Brain pericyte (primary cell): ENCODE data around the gene UPK2.
A peak's percentile ranks its signal among the peaks of the same experiment; 100 is the strongest.
"Not testable (repeated sequence)": the region's sequence is repeated elsewhere in the genome, so short reads cannot be mapped to it uniquely, and the experiment has no call there.

Experiments
- DNase-seq: peaks from one replicate; pipeline ENCODE4 v3.0.0-alpha.2; 2012; ENCODE audit warnings: low read depth, low spot score

UPK2 gene

DNA sequence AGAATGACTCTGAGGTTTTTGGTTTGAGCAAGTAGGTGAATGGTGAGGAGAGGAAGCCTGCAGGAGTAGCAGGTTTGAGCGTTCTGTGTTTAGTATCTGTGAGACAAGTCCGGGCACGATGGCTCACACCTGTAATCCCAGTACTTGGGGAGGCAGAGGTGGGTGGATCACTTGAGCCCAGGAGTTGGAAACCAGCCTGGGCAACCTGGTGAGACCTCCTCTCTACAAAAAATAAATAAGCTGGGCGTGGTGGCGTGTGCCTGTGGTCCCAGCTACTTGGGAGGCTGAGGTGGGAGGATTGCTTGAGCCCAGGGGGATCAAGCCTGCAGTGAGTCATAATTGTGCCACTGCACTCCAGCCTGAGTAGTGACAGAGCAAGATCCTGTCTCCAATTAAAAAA lies 32.2 kb downstream of the UPK2 start:
- no peak for DNase-seq

DNA sequence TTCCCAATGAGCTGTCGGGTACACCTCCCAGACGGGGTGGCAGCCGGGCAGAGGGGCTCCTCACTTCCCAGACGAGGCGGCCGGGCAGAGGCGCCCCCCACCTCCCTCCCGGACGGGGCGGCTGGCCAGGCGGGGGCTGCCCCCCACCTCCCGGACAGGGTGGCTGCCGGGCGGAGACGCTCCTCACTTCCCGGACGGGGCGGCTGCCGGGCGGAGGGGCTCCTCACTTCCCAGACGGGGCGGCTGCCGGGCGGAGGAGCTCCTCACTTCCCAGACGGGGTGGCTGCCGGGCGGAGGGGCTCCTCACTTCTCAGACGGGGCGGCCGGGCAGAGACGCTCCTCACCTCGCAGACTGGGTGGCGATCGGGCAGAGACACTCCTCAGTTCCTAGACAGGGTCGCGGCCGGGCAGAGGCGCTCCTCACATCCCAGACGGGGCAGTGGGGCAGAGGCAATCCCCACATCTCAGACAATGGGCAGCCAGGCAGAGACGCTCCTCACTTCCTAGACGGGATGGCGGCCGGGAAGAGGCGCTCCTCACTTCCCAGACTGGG lies 35.5 kb downstream of the UPK2 start:
- DNase-seq: not testable (repeated sequence)

DNA sequence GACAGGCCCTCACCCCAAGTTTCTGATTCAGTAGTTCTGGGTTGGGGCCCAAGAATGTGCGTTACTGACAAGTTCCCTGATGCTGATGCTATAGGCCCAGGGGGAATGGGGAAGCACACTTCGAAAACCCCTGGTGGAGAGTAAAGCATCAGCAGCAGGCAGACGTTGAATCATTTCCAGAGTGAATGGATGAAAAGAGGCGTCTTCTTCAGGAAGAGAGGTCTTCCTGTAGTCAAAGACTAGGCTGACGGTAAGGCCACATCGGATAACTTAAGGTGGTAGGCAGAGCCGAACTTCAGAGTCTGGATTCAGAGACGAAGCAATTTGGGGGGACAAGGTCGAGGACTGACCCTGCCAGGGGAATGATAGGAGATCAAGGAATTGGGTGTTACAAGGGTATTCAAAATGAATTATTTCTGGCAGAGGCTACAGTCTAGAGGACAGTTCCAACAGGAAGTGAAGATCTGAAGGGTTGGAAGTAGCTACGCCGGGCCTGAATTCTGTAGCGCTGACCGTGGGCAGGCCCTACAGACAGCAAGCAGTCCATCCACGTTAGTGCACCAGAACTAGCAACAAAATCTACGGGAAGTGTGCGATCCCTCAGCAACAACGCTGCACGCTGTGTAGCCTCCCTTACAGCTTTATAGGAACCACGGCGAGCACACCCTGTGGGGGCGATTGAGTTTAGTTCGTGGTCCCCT lies 41.0 kb downstream of the UPK2 start:
- no peak for DNase-seq

DNA sequence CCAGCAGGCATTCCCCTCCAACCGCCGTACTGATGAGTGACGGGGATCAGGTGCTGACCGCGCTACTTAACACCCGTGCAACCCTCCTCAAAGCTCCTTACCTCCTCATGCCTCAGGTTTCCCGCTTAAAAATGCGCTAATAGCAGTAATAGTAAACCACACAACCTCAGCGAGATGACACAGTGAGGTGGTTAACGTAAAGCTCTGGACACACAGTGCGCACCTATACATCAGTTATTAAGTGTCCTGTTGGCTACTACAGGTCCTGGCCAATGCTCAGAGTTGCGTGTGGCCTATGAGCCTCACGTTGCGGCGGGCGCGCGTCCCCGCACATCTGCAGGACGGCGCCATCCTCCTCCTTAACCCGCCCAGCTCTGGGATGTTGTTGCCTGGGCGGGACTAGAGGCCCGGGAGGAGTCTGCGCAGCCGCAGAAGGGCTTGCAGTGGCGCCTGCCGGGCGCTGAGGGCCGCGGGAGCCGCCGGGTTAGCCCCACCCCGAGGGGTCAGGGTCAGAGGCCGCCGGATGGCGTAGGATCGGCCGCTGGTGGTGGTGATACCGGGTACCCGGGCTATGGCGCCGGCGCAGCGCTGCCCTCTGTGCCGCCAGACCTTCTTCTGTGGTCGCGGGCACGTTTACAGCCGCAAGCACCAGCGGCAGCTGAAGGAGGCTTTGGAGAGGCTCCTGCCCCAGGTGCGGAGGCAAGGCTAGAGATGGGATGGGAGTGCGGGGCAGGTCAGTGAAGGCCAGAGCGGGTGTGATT lies 41.7 kb downstream of the UPK2 start, which contains the start of gene CENATAC:
Gene CENATAC (plus strand): TSS at position 512 of the 761 bp plus-strand sequence. CDS start 60 bp downstream, at position 572.
- DNase-seq: peak; percentile 32

DNA sequence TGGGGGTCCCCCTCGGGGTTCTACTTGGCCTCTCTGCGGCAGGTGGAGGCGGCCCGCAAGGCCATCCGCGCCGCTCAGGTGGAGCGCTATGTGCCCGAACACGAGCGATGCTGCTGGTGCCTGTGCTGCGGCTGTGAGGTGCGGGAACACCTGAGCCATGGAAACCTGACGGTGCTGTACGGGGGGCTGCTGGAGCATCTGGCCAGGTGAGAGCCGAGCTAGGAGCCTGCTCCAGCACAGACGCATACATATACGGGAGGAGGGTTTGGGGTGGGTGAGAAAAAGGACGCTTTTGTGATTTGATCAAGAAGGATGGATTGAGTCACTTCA lies 42.3 kb downstream of the UPK2 start:
- DNase-seq: no peak

DNA sequence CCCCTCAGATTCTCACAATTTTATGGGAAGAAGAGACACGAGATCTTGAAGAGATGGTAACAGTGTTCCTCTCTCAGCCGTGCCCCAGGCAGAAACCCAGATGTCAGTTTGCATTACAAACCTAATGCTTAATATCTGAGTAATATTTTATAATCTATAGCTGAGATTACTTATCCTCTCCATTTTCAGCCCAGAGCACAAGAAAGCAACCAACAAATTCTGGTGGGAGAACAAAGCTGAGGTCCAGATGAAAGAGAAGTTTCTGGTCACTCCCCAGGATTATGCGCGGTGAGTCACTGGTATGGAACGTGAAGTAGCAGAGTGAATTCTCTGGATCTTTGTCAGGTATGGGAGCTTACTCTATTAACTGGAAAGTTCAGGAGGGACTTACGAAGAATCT lies 42.7 kb downstream of the UPK2 start:
- no peak for DNase-seq

DNA sequence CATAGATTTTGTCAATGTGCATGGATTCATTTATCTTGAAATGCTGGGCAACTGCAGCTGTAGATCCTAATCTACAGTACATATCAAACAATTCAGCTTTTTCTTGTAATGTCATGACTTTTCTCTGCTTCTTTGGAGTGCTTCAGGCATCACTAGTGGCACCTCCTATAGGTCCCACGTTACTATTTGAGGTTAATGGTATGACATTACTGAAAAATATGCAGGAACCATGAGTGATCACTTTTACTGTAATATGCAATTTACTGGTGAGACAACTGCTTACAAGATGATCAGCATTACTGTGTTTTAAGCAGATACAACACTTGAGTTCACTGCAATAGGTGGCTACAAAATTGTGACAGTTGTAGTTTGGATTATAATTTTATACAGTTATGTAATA lies 44.8 kb downstream of the UPK2 start:
- DNase-seq: no peak

DNA sequence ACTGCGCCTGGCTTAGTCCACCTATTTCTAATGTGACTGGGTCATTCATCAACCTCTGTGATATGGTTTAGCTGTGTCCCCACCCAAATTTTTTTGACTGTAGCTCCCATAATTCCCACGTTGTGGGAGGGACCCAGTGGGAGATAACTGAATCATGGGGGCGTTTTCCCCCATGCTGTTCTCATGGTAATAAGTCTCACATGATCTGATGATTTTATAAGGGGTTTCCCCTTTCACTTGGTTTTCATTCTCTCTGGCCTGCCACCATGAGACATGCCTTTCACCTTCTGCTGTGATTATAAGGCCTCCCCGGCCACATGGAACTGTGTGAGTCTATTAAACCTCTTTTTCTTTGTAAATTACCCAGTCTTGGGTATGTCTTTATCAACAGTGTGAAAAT lies 50.6 kb downstream of the UPK2 start:
- DNase-seq: no peak
